ENCODE results near the gene C14orf132.
A peak's percentile ranks its signal among the peaks of the same experiment; 100 is the strongest.

C14orf132 gene

GRCh38 chr14:96100161-96101064, 61.3 kb downstream of the C14orf132 start:
- DNase-seq = peak; percentile 91

DNA sequence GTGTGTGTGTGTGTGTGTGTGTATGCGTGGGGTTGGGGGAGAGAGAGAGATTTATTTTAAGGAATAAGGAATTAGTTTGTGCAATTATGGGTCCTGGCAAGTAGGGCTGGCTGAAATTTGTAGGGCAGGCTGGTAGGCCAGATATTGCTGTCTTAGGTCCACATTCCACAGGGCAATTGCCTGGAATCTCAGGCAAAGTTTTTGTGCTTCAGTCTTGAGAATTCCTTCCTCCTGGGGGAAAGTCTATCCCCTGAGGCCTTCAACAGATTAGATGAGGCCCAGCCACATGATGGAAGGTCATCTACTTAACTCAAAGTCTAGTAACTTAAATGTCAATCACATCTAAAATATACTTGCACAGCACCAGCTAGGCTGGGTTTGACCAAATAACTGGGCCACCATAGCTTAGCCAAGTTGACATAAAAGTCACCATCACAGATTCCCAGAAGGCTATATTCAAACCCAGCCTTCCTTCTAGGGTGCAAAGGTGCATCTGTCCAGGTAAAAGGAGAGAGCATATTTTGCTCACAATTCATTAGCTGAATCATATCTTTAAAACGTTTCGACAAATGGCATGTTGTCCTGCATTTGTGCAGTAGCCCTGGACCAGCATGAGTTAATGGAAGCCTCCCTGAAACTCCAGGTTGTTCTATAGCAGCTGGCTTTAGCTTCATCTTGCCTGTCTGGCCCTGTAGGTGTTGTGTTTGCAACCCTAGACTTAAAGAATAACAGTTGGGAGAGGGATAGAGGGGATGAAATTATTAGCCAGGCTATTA, 63.1 kb downstream of the C14orf132 start:
- peak; percentile 76 for DNase-seq

GRCh38 chr14:96103075-96103474, 63.9 kb downstream of the C14orf132 start:
- DNase-seq = no peak

DNA sequence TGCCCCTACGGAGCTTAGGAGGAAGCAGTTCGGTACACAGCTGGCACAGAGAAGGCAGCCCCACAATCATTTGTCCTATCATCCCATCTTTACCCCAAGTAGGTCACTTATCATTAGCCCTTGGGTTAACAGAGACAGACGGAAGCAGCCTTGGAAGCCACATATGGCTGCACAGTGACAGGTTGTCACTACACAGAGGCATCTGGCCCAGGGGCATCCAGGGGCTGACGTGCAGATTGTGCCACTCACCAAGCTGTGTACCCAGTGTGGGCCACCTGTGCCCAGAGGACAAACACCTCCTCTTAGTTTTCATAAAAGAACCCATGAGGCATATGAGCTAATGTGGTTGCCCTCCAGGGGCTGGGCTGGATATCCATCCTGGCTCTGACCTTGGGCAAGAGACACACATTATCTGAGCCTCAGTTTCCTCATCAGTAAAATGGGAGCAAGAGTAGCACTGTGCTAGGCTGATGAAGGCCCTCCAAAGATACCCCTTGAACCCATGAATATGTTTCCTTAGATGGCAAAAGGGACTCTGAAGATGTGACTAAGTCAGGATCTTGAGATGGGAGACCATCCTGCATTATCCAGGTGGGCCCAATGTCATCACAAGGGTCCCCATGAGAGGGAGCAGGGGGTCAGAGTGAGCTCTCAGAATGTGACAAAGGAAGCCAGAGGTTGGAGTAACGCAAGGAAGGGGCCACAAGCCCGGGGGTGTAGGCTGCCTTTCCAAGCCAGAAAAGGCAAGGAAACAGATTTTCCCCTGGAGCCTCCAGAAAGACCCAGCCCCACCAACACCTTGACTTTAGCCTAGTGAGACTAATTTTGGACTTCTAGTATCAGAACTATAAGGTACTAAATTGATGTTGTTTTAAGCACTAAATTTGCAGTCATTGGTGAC, 64.6 kb downstream of the C14orf132 start:
- no peak for DNase-seq

GRCh38 chr14:96104469-96105057, 65.4 kb downstream of the C14orf132 start:
- DNase-seq = no peak

GRCh38 chr14:96105089-96105925, 66.1 kb downstream of the C14orf132 start:
- no peak for DNase-seq

- DNase-seq = no peak
These were observed 66.8 kb downstream of the C14orf132 start for GRCh38 chr14:96105926-96106441.

DNA sequence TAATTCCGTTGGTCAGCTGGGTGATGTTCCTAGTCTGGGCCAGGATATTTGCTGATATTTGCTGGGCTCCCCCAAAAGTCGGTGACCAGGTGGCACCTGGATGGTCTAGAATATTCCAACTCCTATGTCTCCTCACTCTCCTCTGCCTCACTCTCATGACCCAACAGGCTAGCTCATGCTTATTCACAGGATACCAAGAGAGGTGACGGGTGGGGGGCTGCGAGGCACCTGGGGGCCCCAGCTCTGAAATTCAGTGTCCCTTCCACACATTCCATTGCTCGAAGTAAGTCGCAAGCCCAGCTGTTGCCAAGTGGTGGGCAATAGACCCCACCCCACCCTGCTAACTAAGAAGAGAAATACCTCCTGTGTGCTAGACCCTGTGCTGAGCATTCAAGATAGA, 67.7 kb downstream of the C14orf132 start:
- no peak for DNase-seq

DNA sequence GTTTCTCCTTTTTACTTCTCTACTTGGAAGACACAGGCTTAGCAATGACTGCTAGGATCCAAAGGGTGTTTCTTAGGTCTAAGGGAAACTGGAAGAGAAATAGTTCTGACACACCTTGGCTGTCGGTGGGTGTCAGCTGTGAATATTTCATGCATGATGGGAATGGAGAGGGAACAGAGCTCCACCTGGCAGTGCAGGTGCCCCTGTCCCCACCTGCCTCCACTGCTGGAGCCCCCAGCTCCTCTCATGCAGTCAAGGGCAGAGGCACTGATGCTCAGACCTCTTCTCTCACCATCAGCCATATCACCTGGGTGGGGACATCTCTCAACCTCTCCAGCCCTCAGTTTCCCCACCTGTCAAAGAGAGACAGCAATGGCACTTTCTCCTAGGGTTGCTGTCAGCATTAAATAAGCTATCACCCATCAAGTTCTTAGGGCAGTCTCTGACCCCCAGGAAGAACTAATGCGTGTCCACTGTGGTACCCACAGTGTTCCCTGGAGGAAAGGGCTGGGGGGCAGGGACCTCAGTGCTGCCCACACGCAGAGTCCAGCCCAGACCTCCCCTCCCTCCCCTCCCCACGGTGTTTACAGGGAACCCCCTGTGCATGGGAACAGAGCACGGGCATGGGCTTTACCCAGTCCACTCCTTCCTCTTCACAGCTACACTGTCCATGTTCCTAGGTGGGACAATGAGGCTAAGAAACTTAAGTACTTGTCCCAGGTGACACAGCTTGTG, 69.1 kb downstream of the C14orf132 start:
- no peak for DNase-seq

GRCh38 chr14:96108911-96109310, 69.7 kb downstream of the C14orf132 start:
- no peak for DNase-seq

- no peak for DNase-seq
These were observed 70.6 kb downstream of the C14orf132 start for GRCh38 chr14:96109596-96110355.

- DNase-seq = no peak
These were observed 72.9 kb downstream of the C14orf132 start for GRCh38 chr14:96112032-96112431.

- no peak for DNase-seq
These were observed 74.8 kb downstream of the C14orf132 start for GRCh38 chr14:96114002-96114401.

GRCh38 chr14:96117101-96117897, 78.1 kb downstream of the C14orf132 start:
- peak; percentile 86 for DNase-seq

DNA sequence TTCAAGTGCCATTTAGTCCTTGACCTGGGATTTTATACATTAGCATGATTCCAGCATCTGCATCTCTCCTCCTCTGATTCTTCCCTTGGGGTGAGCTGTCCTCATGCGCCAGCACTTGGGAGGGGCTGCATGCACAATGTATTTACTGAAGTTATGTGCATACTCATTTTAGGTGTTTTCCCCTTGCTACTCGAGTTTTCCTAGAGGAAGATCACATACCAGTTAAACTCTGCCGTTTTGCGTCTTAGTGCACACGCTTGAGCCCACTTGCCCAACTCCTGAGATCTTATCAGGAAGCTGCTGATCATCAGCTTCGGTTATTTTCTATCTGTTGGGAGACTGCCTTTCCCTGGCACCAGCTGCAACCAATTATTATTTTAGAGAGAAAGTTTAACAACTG, 78.8 kb downstream of the C14orf132 start:
- DNase-seq = no peak

DNA sequence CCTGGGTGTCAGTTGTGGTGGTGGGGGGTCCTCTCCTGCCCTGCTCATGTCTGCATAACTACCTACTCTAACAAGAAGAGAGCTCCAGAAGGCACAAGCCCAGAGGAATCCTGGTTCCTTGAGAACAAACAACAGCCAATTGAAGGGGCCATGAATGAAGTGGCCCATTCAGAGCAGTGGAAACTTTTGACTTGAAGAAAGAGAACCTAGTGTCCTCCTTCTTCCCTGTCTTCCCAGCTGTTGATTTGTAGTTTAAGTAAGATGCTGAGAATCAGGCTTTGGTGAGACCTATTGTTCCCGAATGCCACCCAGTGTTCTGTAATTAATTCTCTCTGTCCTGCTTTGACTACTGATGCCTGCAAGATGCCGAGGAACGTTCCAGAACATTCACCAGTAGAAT, 79.2 kb downstream of the C14orf132 start:
- peak; percentile 29 for DNase-seq

- no peak for DNase-seq
These were observed 80.8 kb downstream of the C14orf132 start for GRCh38 chr14:96119947-96120346.

- DNase-seq = no peak
These were observed 81.2 kb downstream of the C14orf132 start for GRCh38 chr14:96120392-96120791.

DNA sequence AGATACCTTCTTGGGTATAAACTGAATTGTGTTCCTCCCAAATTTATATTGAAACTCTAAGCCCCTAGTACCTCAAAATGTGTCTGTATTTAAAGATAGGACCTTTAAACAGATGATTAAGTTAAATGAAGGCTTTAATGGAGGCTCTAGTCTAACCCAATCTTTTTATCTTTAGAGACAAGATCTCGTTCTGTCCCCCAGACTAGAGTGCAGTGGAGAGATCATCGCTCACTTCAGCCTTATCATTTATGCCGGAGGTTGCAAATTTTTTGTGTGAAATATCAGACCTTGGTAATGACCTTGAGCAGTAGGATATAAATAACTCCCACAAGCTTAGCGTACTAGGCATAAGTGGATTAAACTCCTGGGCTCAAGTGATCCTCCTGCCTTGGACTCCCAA, 81.8 kb downstream of the C14orf132 start:
- DNase-seq = no peak

Data from islet precursor cell (in vitro differentiated cells).